ENCODE results near the gene RPTOR.
A peak's percentile ranks its signal among the peaks of the same experiment; 100 is the strongest.

Gene RPTOR

DNA sequence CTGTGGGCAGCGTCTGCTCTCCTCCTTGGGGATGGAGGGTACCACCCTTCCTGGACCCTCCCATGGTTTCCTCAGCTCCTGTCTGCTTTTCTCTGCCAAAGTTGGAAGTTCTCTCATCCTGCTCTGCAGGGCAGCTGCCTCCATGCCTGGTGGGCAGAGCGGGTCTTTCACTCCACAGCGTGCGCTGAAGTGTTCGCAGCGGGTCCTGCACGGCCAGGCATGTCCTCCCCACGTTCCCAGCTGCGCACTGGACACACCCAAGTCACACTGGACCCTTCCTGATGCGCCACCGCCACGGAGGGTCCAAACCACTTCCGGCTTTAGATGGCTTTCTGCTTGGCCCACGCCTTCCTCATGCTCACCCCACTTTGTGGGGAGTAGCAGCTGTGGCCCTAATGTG, 34.5 kb upstream of the RPTOR start:
- TF ChIP-seq GATA2 (IDR thresholded peaks at IDR 0.05; ENCODE audit: low read depth, low read length) (no peak), GATA3 (IDR thresholded peaks at IDR 0.05; ENCODE audit: low read depth, low read length) (no peak)

- TF ChIP-seq GATA3 (IDR thresholded peaks at IDR 0.05; ENCODE audit: low read depth, low read length) (no peak), GATA2 (IDR thresholded peaks at IDR 0.05; ENCODE audit: low read depth, low read length) (no peak)
Observed at GRCh38 chr17:80510772-80511171, 33.9 kb upstream of the RPTOR start.

DNA sequence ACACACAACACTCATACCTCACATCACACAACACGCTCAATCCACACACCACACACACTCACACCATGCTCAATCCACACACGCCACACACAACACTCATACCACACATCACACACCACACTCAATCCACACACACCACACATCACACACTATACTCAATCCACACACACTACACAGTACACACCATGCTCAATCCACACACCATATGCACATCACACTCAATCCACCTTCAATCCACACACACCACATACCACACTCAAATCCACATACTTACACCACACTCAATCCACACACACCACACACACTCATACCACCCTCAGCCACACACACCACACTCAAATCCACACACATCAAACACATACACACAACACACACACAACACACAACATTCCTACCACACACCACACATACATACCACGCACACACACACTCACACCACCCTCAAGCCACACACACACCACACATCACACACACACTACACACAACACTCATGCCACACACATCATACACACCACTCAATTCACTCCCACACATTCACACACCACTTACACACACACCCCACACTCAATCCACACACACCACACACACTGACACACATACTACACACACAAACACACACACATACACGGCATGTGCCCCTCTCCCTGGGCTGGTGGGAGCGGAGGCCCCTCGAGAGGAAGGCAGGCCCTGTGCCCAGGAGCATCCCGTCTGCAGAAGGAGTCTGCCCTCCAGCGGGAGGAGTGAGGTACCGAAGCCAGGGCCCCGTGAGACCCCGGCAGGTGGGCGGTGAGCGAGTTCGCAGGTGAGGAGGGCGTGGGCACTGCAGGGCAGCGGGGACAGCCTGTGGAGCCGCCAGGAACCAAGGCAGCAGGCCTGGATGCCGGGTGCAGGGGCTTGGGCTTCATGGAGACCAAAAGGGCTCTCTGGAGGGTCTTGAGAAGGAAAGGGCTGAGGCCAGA, 33.1 kb upstream of the RPTOR start:
- TF ChIP-seq GATA2 (IDR thresholded peaks at IDR 0.05; ENCODE audit: low read depth, low read length) (no peak), GATA3 (IDR thresholded peaks at IDR 0.05; ENCODE audit: low read depth, low read length) (no peak)

DNA sequence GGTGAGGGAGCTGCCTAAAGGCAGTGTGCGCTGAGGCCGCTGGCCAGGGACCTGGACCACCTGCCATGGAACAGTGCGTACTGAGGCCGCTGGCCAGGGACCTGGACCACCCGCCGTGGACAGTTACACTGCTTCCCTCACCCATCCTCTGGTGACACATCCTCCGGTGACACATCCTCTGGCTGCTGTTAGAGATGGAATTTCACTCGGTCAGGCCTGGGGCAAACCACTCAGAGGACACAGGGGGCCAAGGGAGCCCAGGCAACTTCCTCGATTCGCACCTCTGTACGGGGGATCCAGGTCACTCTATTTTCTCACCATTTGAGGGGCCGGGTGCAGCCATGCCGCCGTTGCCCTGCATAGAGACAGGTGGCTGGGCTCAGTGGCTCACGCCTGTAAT, 32.4 kb upstream of the RPTOR start:
- TF ChIP-seq GATA3 (IDR thresholded peaks at IDR 0.05; ENCODE audit: low read depth, low read length) (no peak), GATA2 (IDR thresholded peaks at IDR 0.05; ENCODE audit: low read depth, low read length) (no peak)

DNA sequence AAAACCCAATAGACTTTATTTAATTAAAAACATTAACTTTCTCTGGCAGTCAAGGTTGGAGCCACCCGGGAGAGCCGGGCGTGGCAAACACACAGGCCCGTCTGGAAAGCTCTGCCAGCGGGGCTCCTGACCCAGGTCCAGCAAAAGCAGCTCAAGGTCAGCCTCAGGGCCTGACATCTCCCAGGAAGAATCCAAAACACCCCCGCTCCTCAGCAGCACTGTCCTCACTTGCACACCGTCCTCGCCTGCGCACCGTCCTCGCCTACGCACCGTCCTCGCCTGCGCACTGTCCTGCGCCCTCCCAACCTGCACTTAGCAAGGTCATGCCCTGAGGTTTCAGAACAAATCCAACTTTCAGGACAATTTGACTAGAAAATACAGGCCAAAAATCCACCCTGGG, 31.4 kb upstream of the RPTOR start:
- no peak for TF ChIP-seq GATA3 (IDR thresholded peaks at IDR 0.05; ENCODE audit: low read depth, low read length)
- no peak for TF ChIP-seq GATA2 (IDR thresholded peaks at IDR 0.05; ENCODE audit: low read depth, low read length)

GRCh38 chr17:80513892-80514291, 30.7 kb upstream of the RPTOR start:
- TF ChIP-seq GATA3 (IDR thresholded peaks at IDR 0.05; ENCODE audit: low read depth, low read length) (no peak), GATA2 (IDR thresholded peaks at IDR 0.05; ENCODE audit: low read depth, low read length) (no peak)

GRCh38 chr17:80516171-80516932, 28.3 kb upstream of the RPTOR start:
- TF ChIP-seq GATA2 (IDR thresholded peaks at IDR 0.05; ENCODE audit: low read depth, low read length) (no peak), GATA3 (IDR thresholded peaks at IDR 0.05; ENCODE audit: low read depth, low read length) (no peak)

- TF ChIP-seq GATA2 (IDR thresholded peaks at IDR 0.05; ENCODE audit: low read depth, low read length) (no peak), GATA3 (IDR thresholded peaks at IDR 0.05; ENCODE audit: low read depth, low read length) (no peak)
Observed at GRCh38 chr17:80517641-80518040, 27.0 kb upstream of the RPTOR start.

GRCh38 chr17:80518392-80518791, 26.2 kb upstream of the RPTOR start:
- TF ChIP-seq GATA3 (IDR thresholded peaks at IDR 0.05; ENCODE audit: low read depth, low read length) (no peak), GATA2 (IDR thresholded peaks at IDR 0.05; ENCODE audit: low read depth, low read length) (no peak)

DNA sequence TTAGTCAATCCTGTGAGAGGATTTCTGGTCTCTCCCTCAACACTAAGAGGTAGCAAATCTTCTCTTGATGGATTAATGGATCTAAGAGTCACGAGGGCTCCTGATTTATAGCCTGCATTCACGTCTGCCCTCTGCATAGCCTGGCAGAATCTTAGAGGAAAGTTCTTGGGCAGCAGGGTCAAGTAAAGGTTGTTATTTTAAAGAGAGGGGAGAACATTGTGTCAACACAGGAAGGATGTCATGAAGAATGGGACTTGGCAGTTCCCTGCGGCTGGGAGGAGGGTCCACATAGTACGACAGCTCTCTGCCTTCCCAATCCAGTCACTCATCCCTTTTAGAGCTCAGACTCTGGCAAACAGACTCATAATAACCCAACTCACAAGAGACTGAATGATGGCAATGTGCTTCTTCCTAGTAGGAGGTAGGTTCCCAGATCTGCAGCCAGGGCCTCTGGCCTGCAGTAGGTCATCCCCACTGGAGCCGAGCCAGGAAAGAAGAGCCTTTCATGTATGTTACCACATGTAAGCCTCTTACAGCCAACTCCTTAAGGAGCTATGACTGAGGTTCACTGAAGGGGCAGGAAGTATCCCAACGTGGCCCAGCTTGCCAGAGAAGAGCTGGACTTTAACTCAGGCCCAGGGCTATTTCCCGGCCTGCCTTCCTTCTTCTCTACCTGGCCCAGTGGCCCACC, 25.4 kb upstream of the RPTOR start:
- TF ChIP-seq GATA2 (IDR thresholded peaks at IDR 0.05; ENCODE audit: low read depth, low read length) = no peak
- TF ChIP-seq GATA3 (IDR thresholded peaks at IDR 0.05; ENCODE audit: low read depth, low read length) = no peak

- no peak for TF ChIP-seq GATA2 (IDR thresholded peaks at IDR 0.05; ENCODE audit: low read depth, low read length)
Observed at GRCh38 chr17:80520810-80521455, 23.7 kb upstream of the RPTOR start.

DNA sequence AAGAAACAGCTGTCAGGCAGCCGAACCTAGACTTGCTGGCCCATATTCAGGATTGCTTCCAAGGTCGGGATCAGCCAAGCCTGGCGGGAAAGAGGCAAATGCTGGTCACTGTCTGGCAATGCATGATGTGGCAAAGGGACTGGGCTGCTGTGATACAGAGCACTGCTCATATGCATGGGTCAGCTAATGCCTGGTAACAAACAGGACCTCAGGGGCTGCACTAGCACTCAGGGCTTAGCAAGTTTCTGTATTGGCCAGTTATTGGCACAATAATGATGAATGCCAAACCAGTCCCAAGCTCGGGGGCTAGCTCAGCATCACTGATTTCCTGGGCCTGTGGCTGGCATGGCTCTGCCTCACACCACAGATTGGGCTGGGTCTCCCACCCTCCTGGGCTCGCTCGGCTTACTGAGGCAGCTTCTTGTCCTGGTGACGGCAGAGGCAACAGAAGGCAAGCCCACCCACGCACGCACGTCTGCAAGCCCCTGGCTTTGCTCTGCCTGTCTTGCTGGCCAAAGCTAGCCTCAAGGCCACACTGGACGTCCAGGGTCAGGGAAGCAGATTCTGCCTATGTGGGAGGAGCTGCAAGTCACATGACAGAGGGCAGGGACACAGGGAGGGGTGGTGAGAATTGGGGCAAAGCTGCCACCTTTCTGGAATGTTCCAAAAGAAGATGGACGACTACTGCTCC, 21.4 kb upstream of the RPTOR start:
- TF ChIP-seq GATA2 (IDR thresholded peaks at IDR 0.05; ENCODE audit: low read depth, low read length) (no peak), GATA3 (IDR thresholded peaks at IDR 0.05; ENCODE audit: low read depth, low read length) (no peak)

- TF ChIP-seq GATA3 (IDR thresholded peaks at IDR 0.05; ENCODE audit: low read depth, low read length) = no peak
- TF ChIP-seq GATA2 (IDR thresholded peaks at IDR 0.05; ENCODE audit: low read depth, low read length) = peak; percentile 50
Observed at GRCh38 chr17:80523956-80524712, 20.5 kb upstream of the RPTOR start.
